Heart left ventricle (tissue), 13 donors: ENCODE data around the gene PI16.

ENCODE experiments used
- CTCF ChIP-seq, 12 donors: fragments of 200-600 bp; sonication (generic) in 4 of 12; IDR thresholded peaks; one replicate each; pipeline versions ENCODE4 v1.5.0 to v1.8.0; 2018 to 2022; ENCODE audit warnings: antibody characterized with exemption in 12 of 12, mild to moderate bottlenecking in 5 of 12
- POLR2A ChIP-seq, 2 donors: fragments of 450-650 bp; IDR thresholded peaks; one replicate each; pipeline ENCODE4 v1.6.1; 2017; ENCODE audit warnings: antibody characterized with exemption in 2 of 2, mild to moderate bottlenecking in 2 of 2, moderate library complexity in 2 of 2
- donor health status: ischemic (EF 13 %, LVEDD 7.1; RV severe dilation, severe dysfunction).
- donor health status: DM: no; HTN: yes; CAD: no.
- donor health status: DM: no; HTN: no; CAD: no.
- donor health status: ischemic (EF 25% LVEDD 6.9; RV normal size, moderate dysfunction).
- donor health status: ischemic (EF 25% LVEDD 5.7; RV mildly dilated, moderate dysfunction).
- donor health status: ischemic (EF 35%, LVEDD 5.7; RV mildly dilated, moderate dysfunction).
- donor health status: nonischemic (EF 11% LVEDD 7.7; RV severe dilation, severe dysfunction).
- donor health status: DM: yes; HTN: yes; CAD: no.
- donor health status: PGD.
- donor health status: ischemic (EF 29% LVEDD 5.4; RV normal size, mild dysfunction).
- donor health status: nonischemic (EF 23%, LVEDD 6.1; RV moderate dilation, normal function).

- TF ChIP-seq CTCF (IDR thresholded peaks at IDR 0.05): no peak
- no peak for TF ChIP-seq POLR2A (IDR thresholded peaks at IDR 0.05)
Measured at GRCh38 chr6:36912030-36912454, 42.5 kb upstream of the PI16 start.
